ENCODE data around the gene KRT37.

DNA sequence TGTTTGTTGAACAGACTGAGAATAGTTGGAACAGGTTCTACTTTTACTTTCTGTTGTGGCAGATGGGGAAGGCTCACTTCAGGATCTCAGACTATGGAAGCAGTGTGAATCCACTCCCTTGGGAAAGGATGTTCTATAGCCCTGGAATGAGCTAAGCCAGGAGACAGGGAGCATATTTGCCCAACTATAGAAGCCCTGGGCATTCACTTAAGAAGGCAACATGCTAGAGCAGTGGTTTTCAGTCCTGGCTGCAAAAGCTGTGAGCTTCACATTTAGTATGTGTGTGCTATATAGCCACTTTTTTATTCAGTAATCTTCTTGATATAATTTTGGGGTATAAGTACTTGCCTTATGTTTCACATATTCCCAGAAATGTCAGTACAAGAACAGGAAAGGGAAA, 44.0 kb upstream of the KRT37 start:
- no peak for TF ChIP-seq POLR2A (IDR thresholded peaks at IDR 0.05)
- TF ChIP-seq, protein P1, sequence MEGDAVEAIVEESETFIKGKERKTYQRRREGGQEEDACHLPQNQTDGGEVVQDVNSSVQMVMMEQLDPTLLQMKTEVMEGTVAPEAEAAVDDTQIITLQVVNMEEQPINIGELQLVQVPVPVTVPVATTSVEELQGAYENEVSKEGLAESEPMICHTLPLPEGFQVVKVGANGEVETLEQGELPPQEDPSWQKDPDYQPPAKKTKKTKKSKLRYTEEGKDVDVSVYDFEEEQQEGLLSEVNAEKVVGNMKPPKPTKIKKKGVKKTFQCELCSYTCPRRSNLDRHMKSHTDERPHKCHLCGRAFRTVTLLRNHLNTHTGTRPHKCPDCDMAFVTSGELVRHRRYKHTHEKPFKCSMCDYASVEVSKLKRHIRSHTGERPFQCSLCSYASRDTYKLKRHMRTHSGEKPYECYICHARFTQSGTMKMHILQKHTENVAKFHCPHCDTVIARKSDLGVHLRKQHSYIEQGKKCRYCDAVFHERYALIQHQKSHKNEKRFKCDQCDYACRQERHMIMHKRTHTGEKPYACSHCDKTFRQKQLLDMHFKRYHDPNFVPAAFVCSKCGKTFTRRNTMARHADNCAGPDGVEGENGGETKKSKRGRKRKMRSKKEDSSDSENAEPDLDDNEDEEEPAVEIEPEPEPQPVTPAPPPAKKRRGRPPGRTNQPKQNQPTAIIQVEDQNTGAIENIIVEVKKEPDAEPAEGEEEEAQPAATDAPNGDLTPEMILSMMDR (IDR thresholded peaks at IDR 0.05), result no peak

Measured in testis (tissue), 2 donors.